Breast epithelium (tissue), 3 donors: Measurements from ENCODE around the gene SP6.

ENCODE experiments used
- POLR2AphosphoS5 ChIP-seq, 3 donors: sonication (generic); formaldehyde crosslinking; IDR thresholded peaks; one replicate each; pipeline ENCODE4 v1.6.1; 2017; ENCODE audit warnings: antibody characterized with exemption in 3 of 3
- TF ChIP-seq, protein P1 (sequence below), 3 donors: fragments of 450-650 bp; IDR thresholded peaks; one replicate each; pipeline ENCODE4 v1.5.1; 2016 to 2017; ENCODE audit warnings: antibody characterized with exemption in 3 of 3, mild to moderate bottlenecking in 3 of 3, moderate library complexity in 3 of 3

DNA sequence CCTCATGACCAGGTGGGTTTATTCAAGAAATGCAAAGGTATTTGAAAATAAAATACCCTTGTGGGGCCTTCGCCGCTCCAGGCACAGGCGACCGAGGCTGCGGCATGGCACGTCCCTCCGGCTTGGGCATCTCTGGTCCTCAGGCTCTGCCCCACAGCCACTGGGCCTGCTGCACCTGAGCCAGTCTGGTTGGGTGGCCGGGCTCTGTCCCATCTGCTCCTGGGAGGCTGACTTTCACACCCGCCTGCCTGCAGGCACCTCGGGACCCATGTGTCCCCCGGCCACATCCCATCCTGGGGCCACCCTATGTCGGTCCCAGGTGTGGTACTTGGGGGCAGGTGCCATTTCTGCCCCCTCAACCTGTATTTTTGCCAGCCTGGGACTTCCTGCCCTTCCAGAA lies 50.3 kb downstream of the SP6 start:
- no peak for TF ChIP-seq POLR2AphosphoS5 (IDR thresholded peaks at IDR 0.05)
- TF ChIP-seq, protein P1, sequence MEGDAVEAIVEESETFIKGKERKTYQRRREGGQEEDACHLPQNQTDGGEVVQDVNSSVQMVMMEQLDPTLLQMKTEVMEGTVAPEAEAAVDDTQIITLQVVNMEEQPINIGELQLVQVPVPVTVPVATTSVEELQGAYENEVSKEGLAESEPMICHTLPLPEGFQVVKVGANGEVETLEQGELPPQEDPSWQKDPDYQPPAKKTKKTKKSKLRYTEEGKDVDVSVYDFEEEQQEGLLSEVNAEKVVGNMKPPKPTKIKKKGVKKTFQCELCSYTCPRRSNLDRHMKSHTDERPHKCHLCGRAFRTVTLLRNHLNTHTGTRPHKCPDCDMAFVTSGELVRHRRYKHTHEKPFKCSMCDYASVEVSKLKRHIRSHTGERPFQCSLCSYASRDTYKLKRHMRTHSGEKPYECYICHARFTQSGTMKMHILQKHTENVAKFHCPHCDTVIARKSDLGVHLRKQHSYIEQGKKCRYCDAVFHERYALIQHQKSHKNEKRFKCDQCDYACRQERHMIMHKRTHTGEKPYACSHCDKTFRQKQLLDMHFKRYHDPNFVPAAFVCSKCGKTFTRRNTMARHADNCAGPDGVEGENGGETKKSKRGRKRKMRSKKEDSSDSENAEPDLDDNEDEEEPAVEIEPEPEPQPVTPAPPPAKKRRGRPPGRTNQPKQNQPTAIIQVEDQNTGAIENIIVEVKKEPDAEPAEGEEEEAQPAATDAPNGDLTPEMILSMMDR (IDR thresholded peaks at IDR 0.05), result no peak
